Endothelial cell of umbilical vein (primary cell): ENCODE data around the gene TENM4.

Source experiments
- EZH2 ChIP-seq: IDR thresholded peaks from 2 replicates; pipeline ENCODE4 v1.6.1; 2012; ENCODE audit warnings: borderline replicate concordance, low read depth, mild to moderate bottlenecking, moderate library complexity, low read length, inconsistent platforms; ENCODE audit not compliant: severe bottlenecking
- FOS ChIP-seq: IDR thresholded peaks from 2 replicates; pipeline ENCODE4 v1.6.1; 2011; ENCODE audit warnings: mild to moderate bottlenecking, low read length, moderate library complexity, borderline replicate concordance; ENCODE audit not compliant: insufficient read depth
- MAX ChIP-seq: IDR thresholded peaks from 2 replicates; pipeline ENCODE4 v1.6.1; 2011; ENCODE audit not compliant: insufficient read depth, insufficient read length
- POLR2A ChIP-seq: IDR thresholded peaks from 2 replicates; pipeline ENCODE4 v1.6.1; 2012; ENCODE audit warnings: low read depth, mild to moderate bottlenecking, control low read depth, low read length
- TF ChIP-seq, protein P1 (sequence below), 2 donors: IDR thresholded peaks; 1 replicate in 1 of 2; 2 replicates in 1 of 2; pipeline ENCODE4 v1.5.1; 2011; ENCODE audit warnings: low read length in 2 of 2, mild to moderate bottlenecking in 2 of 2, moderate library complexity in 2 of 2, control low read depth in 1 of 2, inconsistent platforms in 1 of 2, low read depth in 1 of 2; ENCODE audit not compliant: insufficient read depth in 1 of 2; ENCODE audit errors: extremely low read depth in 1 of 2

- TF ChIP-seq, protein P1, sequence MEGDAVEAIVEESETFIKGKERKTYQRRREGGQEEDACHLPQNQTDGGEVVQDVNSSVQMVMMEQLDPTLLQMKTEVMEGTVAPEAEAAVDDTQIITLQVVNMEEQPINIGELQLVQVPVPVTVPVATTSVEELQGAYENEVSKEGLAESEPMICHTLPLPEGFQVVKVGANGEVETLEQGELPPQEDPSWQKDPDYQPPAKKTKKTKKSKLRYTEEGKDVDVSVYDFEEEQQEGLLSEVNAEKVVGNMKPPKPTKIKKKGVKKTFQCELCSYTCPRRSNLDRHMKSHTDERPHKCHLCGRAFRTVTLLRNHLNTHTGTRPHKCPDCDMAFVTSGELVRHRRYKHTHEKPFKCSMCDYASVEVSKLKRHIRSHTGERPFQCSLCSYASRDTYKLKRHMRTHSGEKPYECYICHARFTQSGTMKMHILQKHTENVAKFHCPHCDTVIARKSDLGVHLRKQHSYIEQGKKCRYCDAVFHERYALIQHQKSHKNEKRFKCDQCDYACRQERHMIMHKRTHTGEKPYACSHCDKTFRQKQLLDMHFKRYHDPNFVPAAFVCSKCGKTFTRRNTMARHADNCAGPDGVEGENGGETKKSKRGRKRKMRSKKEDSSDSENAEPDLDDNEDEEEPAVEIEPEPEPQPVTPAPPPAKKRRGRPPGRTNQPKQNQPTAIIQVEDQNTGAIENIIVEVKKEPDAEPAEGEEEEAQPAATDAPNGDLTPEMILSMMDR (IDR thresholded peaks at IDR 0.05; ENCODE audit: extremely low read depth in 1 of 2, insufficient read depth in 1 of 2, low read depth in 1 of 2, low read length in 2 of 2): no peak
- no peak for TF ChIP-seq POLR2A
- no peak for TF ChIP-seq FOS
- TF ChIP-seq EZH2: no peak
- no peak for TF ChIP-seq MAX
Measured at GRCh38 chr11:79423736-79424135, 17.1 kb downstream of the TENM4 start.
